ENCODE results near the gene SLC18B1.
A peak's percentile ranks its signal among the peaks of the same experiment; 100 is the strongest.

SLC18B1 gene

DNA sequence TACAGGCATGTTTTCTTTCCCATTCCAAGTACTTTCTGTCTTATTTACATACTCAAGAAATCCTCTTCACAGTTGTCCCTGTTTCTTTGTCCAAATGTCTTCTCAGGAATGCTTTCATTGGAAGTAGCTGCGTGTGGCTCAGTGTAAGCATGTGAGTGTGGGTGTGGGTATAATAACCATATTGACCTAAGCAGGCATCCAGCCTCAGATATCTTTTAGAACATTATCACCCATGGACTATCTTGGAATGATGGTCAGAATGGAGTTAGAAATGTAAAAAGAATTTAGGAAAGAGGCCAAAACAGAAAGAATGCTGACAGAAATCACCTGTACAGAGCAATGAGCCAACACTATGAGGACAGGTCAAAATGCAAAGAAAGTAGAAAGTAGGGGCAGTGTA, 57.2 kb downstream of the SLC18B1 start:
- no peak overlapping the region for H3K4me2 ChIP-seq

DNA sequence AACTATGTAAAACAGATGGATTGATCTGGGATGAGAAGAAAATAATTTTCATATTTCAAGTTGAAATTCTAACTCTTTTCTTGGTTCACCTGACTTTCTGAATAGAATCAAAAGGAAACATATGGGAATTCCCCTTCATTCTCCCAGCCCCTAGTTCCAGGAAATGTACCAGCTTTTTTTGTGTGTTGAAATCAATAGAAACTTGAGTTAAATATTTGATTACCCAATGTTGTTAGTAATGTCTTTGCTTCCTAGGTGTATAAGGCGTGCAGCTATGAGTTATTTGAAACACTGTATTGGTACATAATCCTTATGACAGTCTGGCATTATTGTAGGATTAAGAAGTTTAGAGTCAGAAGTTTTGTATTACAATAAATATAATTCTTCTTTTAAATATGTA, 62.2 kb downstream of the SLC18B1 start:
- Histone ChIP-seq H3K79me2 (ENCODE audit: insufficient read depth, low read depth) (no peaks in the 10 kb centered on the region), H3K4me2 (0 out of 2 replicates have a peak overlapping the region, but pooled peaks have one; percentile 21), H3K9ac (no peak overlapping the region), H3K27me3 (ENCODE audit: insufficient read depth, low read depth) (no peaks in the 10 kb centered on the region), H3K4me1 (ENCODE audit: low read depth, poor library complexity, severe bottlenecking) (peaks cover 8% of the 10 kb centered on the region), H3K27ac (no peak overlapping the region), H3K4me3 (IDR thresholded peaks at IDR 0.05; ENCODE audit: insufficient read depth, low read depth, low read length) (no peak overlapping the region), H2AFZ (ENCODE audit: low read depth) (no peak overlapping the region), H3K36me3 (ENCODE audit: insufficient read depth) (no peaks in the 10 kb centered on the region), H4K20me1 (ENCODE audit: insufficient read depth) (no peaks in the 10 kb centered on the region)
- TF ChIP-seq, protein P1, sequence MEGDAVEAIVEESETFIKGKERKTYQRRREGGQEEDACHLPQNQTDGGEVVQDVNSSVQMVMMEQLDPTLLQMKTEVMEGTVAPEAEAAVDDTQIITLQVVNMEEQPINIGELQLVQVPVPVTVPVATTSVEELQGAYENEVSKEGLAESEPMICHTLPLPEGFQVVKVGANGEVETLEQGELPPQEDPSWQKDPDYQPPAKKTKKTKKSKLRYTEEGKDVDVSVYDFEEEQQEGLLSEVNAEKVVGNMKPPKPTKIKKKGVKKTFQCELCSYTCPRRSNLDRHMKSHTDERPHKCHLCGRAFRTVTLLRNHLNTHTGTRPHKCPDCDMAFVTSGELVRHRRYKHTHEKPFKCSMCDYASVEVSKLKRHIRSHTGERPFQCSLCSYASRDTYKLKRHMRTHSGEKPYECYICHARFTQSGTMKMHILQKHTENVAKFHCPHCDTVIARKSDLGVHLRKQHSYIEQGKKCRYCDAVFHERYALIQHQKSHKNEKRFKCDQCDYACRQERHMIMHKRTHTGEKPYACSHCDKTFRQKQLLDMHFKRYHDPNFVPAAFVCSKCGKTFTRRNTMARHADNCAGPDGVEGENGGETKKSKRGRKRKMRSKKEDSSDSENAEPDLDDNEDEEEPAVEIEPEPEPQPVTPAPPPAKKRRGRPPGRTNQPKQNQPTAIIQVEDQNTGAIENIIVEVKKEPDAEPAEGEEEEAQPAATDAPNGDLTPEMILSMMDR (conservative IDR thresholded peaks at IDR 0.05; ENCODE audit: low read depth, low read length), result no peak

More for the DNA sequence above, 57.2 kb downstream of the SLC18B1 start:
- no peak overlapping the region for H3K4me3 ChIP-seq (IDR thresholded peaks at IDR 0.05; ENCODE audit: insufficient read depth, low read depth, low read length)
- TF ChIP-seq, protein P1 (conservative IDR thresholded peaks at IDR 0.05; ENCODE audit: low read depth, low read length), result no peak
- H3K27ac ChIP-seq, result no peak overlapping the region
- no peaks in the 10 kb centered on the region for H3K79me2 ChIP-seq (ENCODE audit: insufficient read depth, low read depth)
- peaks cover 5% of the 10 kb centered on the region for H3K4me1 ChIP-seq (ENCODE audit: low read depth, poor library complexity, severe bottlenecking)
- H3K36me3 ChIP-seq (ENCODE audit: insufficient read depth), result no peaks in the 10 kb centered on the region
- no peak overlapping the region for H3K9ac ChIP-seq
- no peak overlapping the region for H2AFZ ChIP-seq (ENCODE audit: low read depth)
- no peaks in the 10 kb centered on the region for H4K20me1 ChIP-seq (ENCODE audit: insufficient read depth)
- no peaks in the 10 kb centered on the region for H3K27me3 ChIP-seq (ENCODE audit: insufficient read depth, low read depth)

DNA sequence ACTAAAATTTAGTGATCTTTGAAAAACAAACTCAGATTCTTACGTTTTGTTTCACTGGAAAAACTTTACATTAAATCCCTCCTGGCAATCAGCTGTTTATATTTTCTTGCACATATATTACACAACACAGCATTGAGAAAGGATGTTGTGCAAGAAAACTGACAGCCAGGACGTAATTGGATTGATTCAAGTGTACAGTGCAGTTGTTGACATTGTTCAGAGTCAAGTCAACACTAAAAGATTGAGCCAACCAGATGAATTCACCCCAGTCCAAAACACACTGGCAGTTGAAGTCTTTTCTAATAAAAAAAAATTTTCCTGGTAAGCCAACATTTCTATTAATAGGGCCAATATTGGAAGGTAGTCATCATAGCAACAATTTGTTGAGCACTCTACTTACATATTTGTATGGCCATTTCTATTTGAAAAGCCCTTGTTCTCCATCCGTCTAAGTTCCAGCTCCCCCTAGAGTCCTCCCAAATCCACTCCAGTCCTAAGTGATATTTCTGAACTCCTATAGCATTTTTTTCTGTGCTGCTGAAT, 63.7 kb downstream of the SLC18B1 start:
- Histone ChIP-seq H3K27me3 (ENCODE audit: insufficient read depth, low read depth) (no peaks in the 10 kb centered on the region), H3K9ac (no peak overlapping the region), H2AFZ (ENCODE audit: low read depth) (no peak overlapping the region), H3K36me3 (ENCODE audit: insufficient read depth) (no peaks in the 10 kb centered on the region), H3K4me1 (ENCODE audit: low read depth, poor library complexity, severe bottlenecking) (peaks cover 8% of the 10 kb centered on the region), H3K4me3 (IDR thresholded peaks at IDR 0.05; ENCODE audit: insufficient read depth, low read depth, low read length) (no peak overlapping the region), H4K20me1 (ENCODE audit: insufficient read depth) (no peaks in the 10 kb centered on the region), H3K79me2 (ENCODE audit: insufficient read depth, low read depth) (no peaks in the 10 kb centered on the region), H3K4me2 (no peak overlapping the region), H3K27ac (no peak overlapping the region)
- TF ChIP-seq, protein P1 (conservative IDR thresholded peaks at IDR 0.05; ENCODE audit: low read depth, low read length), result no peak

DNA sequence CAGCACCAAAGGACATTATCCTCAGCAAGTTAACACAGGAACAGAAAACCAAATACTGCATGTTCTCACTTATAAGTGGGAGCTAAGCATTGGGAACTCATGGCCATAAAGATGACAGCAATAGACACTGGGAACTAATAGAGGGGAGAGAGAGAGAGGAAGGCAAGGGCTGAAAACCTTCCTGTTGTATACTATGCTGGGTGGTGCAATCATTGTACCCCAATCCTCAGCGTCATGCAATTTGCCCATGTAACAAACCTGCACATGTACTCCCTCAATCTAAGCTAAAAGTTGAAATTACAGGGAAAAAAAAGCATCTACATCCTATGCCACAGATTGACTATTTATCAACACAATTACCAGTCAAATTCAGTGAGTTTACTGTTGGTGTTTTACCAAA, 64.6 kb downstream of the SLC18B1 start:
- Histone ChIP-seq H3K36me3 (ENCODE audit: insufficient read depth) (no peaks in the 10 kb centered on the region), H3K4me1 (ENCODE audit: low read depth, poor library complexity, severe bottlenecking) (peaks cover 8% of the 10 kb centered on the region), H3K4me3 (IDR thresholded peaks at IDR 0.05; ENCODE audit: insufficient read depth, low read depth, low read length) (no peak overlapping the region), H3K9ac (no peak overlapping the region), H2AFZ (ENCODE audit: low read depth) (no peak overlapping the region), H4K20me1 (ENCODE audit: insufficient read depth) (no peaks in the 10 kb centered on the region), H3K79me2 (ENCODE audit: insufficient read depth, low read depth) (no peaks in the 10 kb centered on the region), H3K4me2 (no peak overlapping the region), H3K27me3 (ENCODE audit: insufficient read depth, low read depth) (no peaks in the 10 kb centered on the region), H3K27ac (no peak overlapping the region)
- TF ChIP-seq, protein P1 (conservative IDR thresholded peaks at IDR 0.05; ENCODE audit: low read depth, low read length), result no peak
